Measurements from ENCODE around the gene ZMYND10.

Gene ZMYND10

GRCh38 chr3:50388016-50388719, 42.6 kb upstream of the ZMYND10 start:
- DNase-seq (ENCODE audit: low spot score): peak; percentile 61
- TF ChIP-seq, protein P1, sequence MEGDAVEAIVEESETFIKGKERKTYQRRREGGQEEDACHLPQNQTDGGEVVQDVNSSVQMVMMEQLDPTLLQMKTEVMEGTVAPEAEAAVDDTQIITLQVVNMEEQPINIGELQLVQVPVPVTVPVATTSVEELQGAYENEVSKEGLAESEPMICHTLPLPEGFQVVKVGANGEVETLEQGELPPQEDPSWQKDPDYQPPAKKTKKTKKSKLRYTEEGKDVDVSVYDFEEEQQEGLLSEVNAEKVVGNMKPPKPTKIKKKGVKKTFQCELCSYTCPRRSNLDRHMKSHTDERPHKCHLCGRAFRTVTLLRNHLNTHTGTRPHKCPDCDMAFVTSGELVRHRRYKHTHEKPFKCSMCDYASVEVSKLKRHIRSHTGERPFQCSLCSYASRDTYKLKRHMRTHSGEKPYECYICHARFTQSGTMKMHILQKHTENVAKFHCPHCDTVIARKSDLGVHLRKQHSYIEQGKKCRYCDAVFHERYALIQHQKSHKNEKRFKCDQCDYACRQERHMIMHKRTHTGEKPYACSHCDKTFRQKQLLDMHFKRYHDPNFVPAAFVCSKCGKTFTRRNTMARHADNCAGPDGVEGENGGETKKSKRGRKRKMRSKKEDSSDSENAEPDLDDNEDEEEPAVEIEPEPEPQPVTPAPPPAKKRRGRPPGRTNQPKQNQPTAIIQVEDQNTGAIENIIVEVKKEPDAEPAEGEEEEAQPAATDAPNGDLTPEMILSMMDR (IDR thresholded peaks at IDR 0.05; ENCODE audit: borderline replicate concordance, control extremely low read depth, extremely low read depth, insufficient read depth, missing control alignments): no peak
- in situ Hi-C loops (cut with MboI; ENCODE audit: low sequenced_read_pairs, unreplicated experiment): no loop called here

DNA sequence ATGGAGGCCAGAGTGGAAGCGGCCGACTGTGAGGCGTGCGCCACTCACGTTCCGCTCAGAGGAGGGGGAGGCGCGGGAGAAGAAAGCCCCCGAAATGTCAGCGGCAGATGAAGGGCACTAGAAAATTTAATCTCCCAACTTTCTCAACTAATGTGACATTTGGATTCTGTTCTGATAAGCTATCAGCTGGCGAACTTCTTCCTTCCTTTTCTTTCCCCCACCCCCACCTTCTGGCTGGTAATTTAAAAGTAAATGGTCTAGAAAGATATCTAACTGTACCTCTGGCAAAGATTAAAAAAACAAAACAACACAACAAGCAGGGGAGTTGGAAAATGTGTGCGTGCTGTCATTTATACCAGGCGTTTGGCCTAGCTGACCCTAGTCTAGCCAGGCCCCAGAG, 40.2 kb upstream of the ZMYND10 start:
- TF ChIP-seq, protein P1 (IDR thresholded peaks at IDR 0.05; ENCODE audit: borderline replicate concordance, control extremely low read depth, extremely low read depth, insufficient read depth, missing control alignments): no peak
- in situ Hi-C loops (cut with MboI; ENCODE audit: low sequenced_read_pairs, unreplicated experiment): no loop called here
- no peak for DNase-seq (ENCODE audit: low spot score)

DNA sequence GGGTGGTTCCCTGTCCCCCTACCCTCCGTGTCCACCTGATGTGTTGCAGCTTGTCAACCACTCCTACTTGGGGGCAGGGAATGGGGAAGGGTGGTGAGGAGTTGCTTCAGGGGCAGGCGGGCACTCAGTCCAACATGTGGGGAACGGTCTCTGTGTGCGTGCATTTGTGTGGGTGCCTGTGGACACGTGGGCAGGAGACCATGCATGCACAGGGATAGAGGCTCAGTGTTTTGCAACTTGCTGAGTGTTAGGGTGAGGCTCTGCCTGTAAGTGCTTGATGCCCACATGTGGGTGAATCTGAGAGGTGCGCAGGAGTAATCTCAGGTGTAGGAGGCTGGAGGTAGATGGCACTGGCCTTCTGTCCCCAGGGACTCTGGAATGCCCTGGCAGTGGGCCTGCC, 38.2 kb upstream of the ZMYND10 start:
- no peak for DNase-seq (ENCODE audit: low spot score)
- TF ChIP-seq, protein P1 (IDR thresholded peaks at IDR 0.05; ENCODE audit: borderline replicate concordance, control extremely low read depth, extremely low read depth, insufficient read depth, missing control alignments): no peak
- in situ Hi-C loops (cut with MboI; ENCODE audit: low sequenced_read_pairs, unreplicated experiment): no loop called here

GRCh38 chr3:50382722-50383121, 37.2 kb upstream of the ZMYND10 start:
- TF ChIP-seq, protein P1 (IDR thresholded peaks at IDR 0.05; ENCODE audit: borderline replicate concordance, control extremely low read depth, extremely low read depth, insufficient read depth, missing control alignments): no peak
- no peak for DNase-seq (ENCODE audit: low spot score)
- in situ Hi-C loops (cut with MboI; ENCODE audit: low sequenced_read_pairs, unreplicated experiment): no loop called here

GRCh38 chr3:50381383-50381782, 35.9 kb upstream of the ZMYND10 start:
- in situ Hi-C loops (cut with MboI; ENCODE audit: low sequenced_read_pairs, unreplicated experiment): no loop called here
- no peak for DNase-seq (ENCODE audit: low spot score)

DNA sequence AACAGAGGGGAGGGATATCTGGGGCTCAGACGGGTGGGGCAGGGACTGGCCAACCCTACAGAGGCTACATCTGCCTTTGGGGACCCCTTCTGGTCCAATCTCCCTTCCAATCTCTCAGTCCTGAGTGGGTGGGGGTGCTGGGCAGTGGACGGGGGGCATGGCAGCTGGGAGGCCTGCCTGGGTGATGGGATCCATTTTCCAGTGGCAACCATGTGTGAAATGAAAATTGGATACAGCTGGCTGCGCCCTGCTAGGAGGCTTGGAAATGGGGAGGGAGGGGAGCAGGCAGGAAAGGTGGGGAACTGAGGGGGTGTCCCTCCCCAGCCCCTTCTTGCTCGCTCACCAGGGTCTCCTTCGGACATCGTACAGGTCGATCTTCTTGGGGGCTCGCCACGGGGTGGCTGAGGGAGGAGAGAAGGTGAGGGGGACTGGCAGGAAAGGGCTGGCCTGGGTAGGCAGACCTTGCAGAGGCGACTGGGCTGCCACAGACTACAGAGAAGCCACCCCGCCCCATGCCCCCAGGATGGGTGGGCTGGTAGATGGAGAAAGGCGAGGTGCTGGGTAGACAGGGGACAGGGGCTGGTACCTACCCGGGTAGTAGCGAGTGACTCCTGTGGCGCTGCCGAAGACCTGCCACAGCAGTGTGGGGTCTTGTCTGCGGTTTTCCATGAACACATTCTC, 35.0 kb upstream of the ZMYND10 start:
- in situ Hi-C loops (cut with MboI; ENCODE audit: low sequenced_read_pairs, unreplicated experiment): no loop called here
- TF ChIP-seq, protein P1 (IDR thresholded peaks at IDR 0.05; ENCODE audit: borderline replicate concordance, control extremely low read depth, extremely low read depth, insufficient read depth, missing control alignments): no peak

More at GRCh38 chr3:50381383-50381782, 35.9 kb upstream of the ZMYND10 start:
- TF ChIP-seq, protein P1 (IDR thresholded peaks at IDR 0.05; ENCODE audit: borderline replicate concordance, control extremely low read depth, extremely low read depth, insufficient read depth, missing control alignments): no peak

More for the DNA sequence above, 35.0 kb upstream of the ZMYND10 start:
- DNase-seq (ENCODE audit: low spot score): no peak
